IMR-90 (cell line): ENCODE results near the gene TBC1D24. TPM values are rescaled to one million over a fixed set of nuclear protein-coding genes. Genes with fewer than 3 reads are reported as not detected.

Experiments used
- ATAC-seq: fragments of 200-7000 bp; cut with Tn5 transposase; 2 replicates; pipeline ENCODE4 v1.9.1; 2020; ENCODE audit warnings: low read depth, mild to moderate bottlenecking, moderate library complexity
- BruUV-seq: library from RNA; stranded (reverse); fragments of 400-500 nt; replicated peaks from 2 replicates; lab custom pipeline; 2021; lab: Mats Ljungman, UMichigan
- CTCF ChIA-PET: fragments of 300-600 bp; formaldehyde crosslinking; extraction: SDS; loops from one replicate; lab custom pipeline; 2021; ENCODE audit warnings: antibody characterized with exemption; lab: Yijun Ruan, JAX
- POLR2A ChIA-PET: fragments of 300-600 bp; sonication (Branson Sonifier 250); formaldehyde crosslinking; loops from one replicate; lab custom pipeline; 2022; ENCODE audit warnings: antibody characterized with exemption; ENCODE audit not compliant: unreplicated experiment; lab: Charles Lee
- DNase-seq: peaks from one replicate; pipeline ENCODE4 v3.0.0; 2013
- H2AFZ ChIP-seq: replicated peaks from 2 replicates; pipeline ENCODE3; 2013; ENCODE audit warnings: low read length, mild to moderate bottlenecking; ENCODE audit not compliant: poor library complexity
- H2AK5ac ChIP-seq: 2 replicates; pipeline ENCODE4 v1.6.1; 2013; ENCODE audit warnings: low read depth, low read length, inconsistent platforms
- H2AK9ac ChIP-seq: replicated peaks from 2 replicates; pipeline ENCODE3; 2013; ENCODE audit warnings: mild to moderate bottlenecking, low read depth, low read length, moderate library complexity; ENCODE audit not compliant: poor library complexity
- H2BK120ac ChIP-seq: 2 replicates; pipeline ENCODE4 v1.6.1; 2013; ENCODE audit warnings: low read depth, low read length, inconsistent platforms
- H2BK15ac ChIP-seq: 3 replicates; pipeline ENCODE4 v1.6.1; 2013; ENCODE audit warnings: low read depth, low read length, inconsistent platforms
- H2BK20ac ChIP-seq: 2 replicates; pipeline ENCODE4 v1.6.1; 2013; ENCODE audit warnings: low read depth, mild to moderate bottlenecking, inconsistent platforms, low read length, moderate library complexity
- H2BK5ac ChIP-seq: 2 replicates; pipeline ENCODE4 v1.6.1; 2013; ENCODE audit warnings: mild to moderate bottlenecking, low read depth, low read length, inconsistent platforms; ENCODE audit not compliant: poor library complexity, severe bottlenecking
- H3K14ac ChIP-seq: replicated peaks from 2 replicates; pipeline ENCODE4 v1.6.1; 2013; ENCODE audit warnings: low read depth, low read length, inconsistent platforms
- H3K18ac ChIP-seq: 2 replicates; pipeline ENCODE4 v1.6.1; 2013; ENCODE audit warnings: low read depth, low read length, control low read depth
- H3K23ac ChIP-seq: 2 replicates; pipeline ENCODE4 v1.6.1; 2013; ENCODE audit warnings: low read depth, low read length, inconsistent platforms
- H3K27ac ChIP-seq: 2 replicates; pipeline ENCODE4 v1.5.1; 2013; ENCODE audit warnings: mild to moderate bottlenecking, control low read depth, low read length; ENCODE audit not compliant: insufficient read depth
- H3K27me3 ChIP-seq: 2 replicates; pipeline ENCODE4 v1.6.1; 2013; ENCODE audit warnings: low read length; ENCODE audit not compliant: control insufficient read depth, insufficient read depth
- H3K36me3 ChIP-seq: 2 replicates; pipeline ENCODE4 v1.6.1; 2013; ENCODE audit warnings: low read length, mixed read lengths; ENCODE audit not compliant: control insufficient read depth, insufficient read depth
- H3K4ac ChIP-seq: 2 replicates; pipeline ENCODE4 v1.6.1; 2013; ENCODE audit warnings: low read depth, low read length, inconsistent platforms
- H3K4me1 ChIP-seq: 2 replicates; pipeline ENCODE4 v1.6.1; 2013; ENCODE audit warnings: low read length, mixed read lengths; ENCODE audit not compliant: control insufficient read depth, insufficient read depth
- H3K4me2 ChIP-seq: 2 replicates; pipeline ENCODE4 v1.6.1; 2013; ENCODE audit warnings: low read depth, mild to moderate bottlenecking, control low read depth, low read length, moderate library complexity
- H3K4me3 ChIP-seq: 2 replicates; pipeline ENCODE4 v1.5.1; 2013; ENCODE audit warnings: low read depth, mild to moderate bottlenecking, control low read depth, low read length, moderate library complexity; ENCODE audit not compliant: insufficient read depth
- H3K56ac ChIP-seq: 2 replicates; pipeline ENCODE4 v1.6.1; 2013; ENCODE audit warnings: low read length, inconsistent platforms; ENCODE audit not compliant: insufficient read depth; ENCODE audit errors: extremely low read depth
- H3K79me1 ChIP-seq, 2 experiments: 2 replicates each; pipeline ENCODE4 v1.6.1; 2013; ENCODE audit warnings: low read length in 2 of 2, inconsistent platforms in 1 of 2, low read depth in 1 of 2
- H3K9ac ChIP-seq: 2 replicates; pipeline ENCODE4 v1.6.1; 2013; ENCODE audit warnings: low read depth, low read length, control low read depth
- H3K9me1 ChIP-seq: 2 replicates; pipeline ENCODE4 v1.6.1; 2013; ENCODE audit warnings: low read length, inconsistent platforms; ENCODE audit not compliant: insufficient read depth
- H3K9me3 ChIP-seq: 2 replicates; pipeline ENCODE4 v1.6.1; 2013; ENCODE audit warnings: low read length; ENCODE audit not compliant: control insufficient read depth, insufficient read depth
- H4K20me1 ChIP-seq: 2 replicates; pipeline ENCODE4 v1.6.1; 2013; ENCODE audit warnings: low read length, inconsistent platforms; ENCODE audit not compliant: insufficient read depth
- H4K5ac ChIP-seq: 2 replicates; pipeline ENCODE4 v1.6.1; 2013; ENCODE audit warnings: mild to moderate bottlenecking, low read depth, low read length, control low read depth
- H4K8ac ChIP-seq, 2 experiments: 2 replicates each; pipeline ENCODE4 v1.6.1; 2013; ENCODE audit warnings: low read depth in 2 of 2, low read length in 2 of 2, control low read depth in 1 of 2, inconsistent platforms in 1 of 2
- H4K91ac ChIP-seq: 2 replicates; pipeline ENCODE4 v1.6.1; 2013; ENCODE audit warnings: low read depth, low read length, inconsistent platforms; ENCODE audit not compliant: insufficient read depth
- FOS ChIP-seq: fragments of 150-350 bp; IDR thresholded peaks from 2 replicates; pipeline ENCODE4 v1.6.1; 2016; ENCODE audit warnings: low read depth, low read length
- MXI1 ChIP-seq: IDR thresholded peaks from 2 replicates; pipeline ENCODE4 v1.6.1; 2012; ENCODE audit warnings: low read depth, mild to moderate bottlenecking, low read length, moderate library complexity, borderline replicate concordance
- RCOR1 ChIP-seq: IDR thresholded peaks from 2 replicates; pipeline ENCODE4 v1.6.1; 2012; ENCODE audit warnings: mild to moderate bottlenecking, low read length, improper control_type of control experiment; ENCODE audit not compliant: insufficient replicate concordance
- WGBS, 2 experiments: methylation state at CpG; one replicate each; pipeline versions ENCODE4 v1.1.5 to v1.1.7; 2013; ENCODE audit warnings: missing lambda C conversion rate in 2 of 2; ENCODE audit not compliant: insufficient read length in 1 of 2; ENCODE audit errors: extremely low coverage in 2 of 2; 5-methylcytosine and 5-hydroxymethylcytosine counted together
- dilution Hi-C: fragments of 300-500 bp; cut with HindIII; formaldehyde crosslinking; loops from one replicate; pipeline ENCODE4 v1.14.3; 2018; ENCODE audit warnings: low sequenced_read_pairs; ENCODE audit not compliant: unreplicated experiment
- in situ Hi-C: fragments of 300-500 bp; cut with MboI; formaldehyde crosslinking; loops from 3 replicates; pipeline ENCODE4 v1.14.3; 2019; ENCODE audit warnings: low sequenced_read_pairs, inconsistent platforms, mixed read lengths
- intact Hi-C: fragments of 100-400 bp; cut with micrococcal nuclease; formaldehyde crosslinking; loops from 2 replicates; pipeline ENCODE4 v1.10.0; 2022
- polyA plus RNA-seq, 3 experiments: library from polyadenylated mRNA; depleted of rRNA; stranded (reverse); fragments of >200 nt; gene quantifications; 2 replicates each; pipeline ENCODE4 v1.2.3, GENCODE V29; 2012; ENCODE audit warnings: low replicate concordance in 1 of 3
- total RNA-seq: library from RNA; depleted of rRNA; stranded (reverse); fragments of >200 nt; gene quantifications from 2 replicates; pipeline ENCODE4 v1.2.3, GENCODE V29; 2012

Gene TBC1D24
- total and polyA plus RNA-seq, 2 of the 4 experiments (the other 2 are of a cell fraction): 7.5 to 13.4 TPM

DNA sequence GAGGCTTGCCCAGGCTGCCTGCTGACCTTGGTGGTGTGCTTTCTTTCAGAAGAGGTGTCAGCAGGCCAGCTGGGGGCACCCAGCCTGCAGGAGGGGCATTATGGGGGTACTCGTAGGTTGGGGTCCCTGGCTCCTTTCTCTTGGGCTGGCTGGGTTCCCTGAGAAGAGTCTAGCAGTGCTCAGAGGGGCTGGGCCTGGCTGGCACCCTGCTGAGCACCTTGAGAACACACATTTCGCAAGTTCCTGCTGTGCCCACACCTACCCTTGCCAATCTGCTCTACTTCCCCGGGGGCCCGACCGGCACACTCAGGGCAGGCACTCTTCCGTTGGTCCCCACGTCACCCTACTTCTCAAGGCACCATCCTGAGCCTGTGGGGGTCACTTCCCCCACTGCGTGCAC is 51.2 kb downstream of the TBC1D24 start:
- Histone ChIP-seq H3K79me1 (peaks cover 15 to 44% of the 10 kb centered on the region in 2 experiments), H2AK9ac (peak overlapping the region; percentile 39), H3K9ac (no peak overlapping the region), H4K91ac (no peak overlapping the region), H3K56ac (no peak overlapping the region), H3K27me3 (no peaks in the 10 kb centered on the region), H4K5ac (no peak overlapping the region), H2AFZ (no peak overlapping the region), H3K9me1 (0 out of 2 replicates have a peak, but pooled peaks cover 3% of the 10 kb centered on the region), H3K27ac (no peak overlapping the region), H2BK20ac (no peak overlapping the region), H3K4me3 (no peak overlapping the region), H3K23ac (no peak overlapping the region), H3K18ac (no peak overlapping the region), H4K8ac (no peak overlapping the region), H3K9me3 (no peaks in the 10 kb centered on the region), H3K4me1 (peaks cover 4% of the 10 kb centered on the region), H2AK5ac (no peak overlapping the region), H4K20me1 (no peaks in the 10 kb centered on the region; the same call in none of the 2 replicates), H3K36me3 (peaks cover 57% of the 10 kb centered on the region), H3K14ac (no peak overlapping the region), H2BK120ac (no peak overlapping the region), H3K4ac (no peak overlapping the region), H2BK5ac (no peak overlapping the region), H3K4me2 (no peak overlapping the region), H2BK15ac (no peak overlapping the region)
- WGBS, 2 experiments: 83% methylated on average over 6 of the region's 8 CpGs; no CpG with 5 or more reads in 1 of the 2 experiments
- BruUV-seq: no TSS peak
- ChIA-PET CTCF (no interaction called here), POLR2A (no interaction called here)
- no peak for DNase-seq
- intact Hi-C loops: no loop called here
- dilution Hi-C loops: no loop called here
- TF ChIP-seq RCOR1: no peak
- TF ChIP-seq MXI1: no peak
- TF ChIP-seq FOS: no peak
- no peak for ATAC-seq
- in situ Hi-C loops: no loop called here
